GM21528 (cell line): ENCODE measurements around the gene SSX2IP.
"Not testable (repeated sequence)": the region's sequence is repeated elsewhere in the genome, so short reads cannot be mapped to it uniquely, and the experiment has no call there.

Source experiments
- ATAC-seq: cut with Tn5 transposase; IDR thresholded peaks from one replicate; pipeline ENCODE4 v1.9.1; 2021; ENCODE audit warnings: mild to moderate bottlenecking, moderate library complexity; ENCODE audit not compliant: unreplicated experiment, low FRiP score

SSX2IP gene

GRCh38 chr1:84621553-84621952, 68.7 kb downstream of the SSX2IP start:
- ATAC-seq: no peak

GRCh38 chr1:84620720-84621313, 69.4 kb downstream of the SSX2IP start:
- ATAC-seq: peak; percentile 97

GRCh38 chr1:84619383-84620102, 70.7 kb downstream of the SSX2IP start:
- no peak for ATAC-seq

- ATAC-seq: no peak
These were observed 72.9 kb downstream of the SSX2IP start for GRCh38 chr1:84617349-84617748.

- no peak for ATAC-seq
These were observed 74.5 kb downstream of the SSX2IP start for GRCh38 chr1:84615790-84616189.

GRCh38 chr1:84613887-84614286, 76.4 kb downstream of the SSX2IP start:
- ATAC-seq: no peak

GRCh38 chr1:84613026-84613425, 77.2 kb downstream of the SSX2IP start:
- ATAC-seq: no peak

- ATAC-seq: no peak
These were observed 78.5 kb downstream of the SSX2IP start for GRCh38 chr1:84611796-84612195.

GRCh38 chr1:84611091-84611490, 79.2 kb downstream of the SSX2IP start:
- no peak for ATAC-seq

- ATAC-seq: no peak
These were observed 83.3 kb downstream of the SSX2IP start for GRCh38 chr1:84606977-84607376.

GRCh38 chr1:84605157-84605556, 85.1 kb downstream of the SSX2IP start:
- no peak for ATAC-seq

GRCh38 chr1:84603941-84604830, 86.1 kb downstream of the SSX2IP start:
- no peak for ATAC-seq

- ATAC-seq: no peak
These were observed 87.0 kb downstream of the SSX2IP start for GRCh38 chr1:84603223-84603622.

GRCh38 chr1:84600796-84601195, 89.5 kb downstream of the SSX2IP start:
- ATAC-seq: no peak

- ATAC-seq: peak; percentile 87
These were observed 91.2 kb downstream of the SSX2IP start for GRCh38 chr1:84598846-84599741.

GRCh38 chr1:84598418-84598817, 91.8 kb downstream of the SSX2IP start:
- ATAC-seq: no peak

- no peak for ATAC-seq
These were observed 93.2 kb downstream of the SSX2IP start for GRCh38 chr1:84597011-84597410.

- not testable (repeated sequence) for ATAC-seq
These were observed 95.3 kb downstream of the SSX2IP start for GRCh38 chr1:84594959-84595358.
